ENCODE data around the gene ZNF366. TPM values are rescaled to one million over a fixed set of nuclear protein-coding genes. Genes with fewer than 3 reads are reported as not detected.

Gene ZNF366
- total and polyA plus RNA-seq, 10 donors: 0.26 to 19.8 (median 9.4) TPM

GRCh38 chr5:72476275-72476674 is 30.9 kb downstream of the ZNF366 start:
- WGBS, 5 donors: 72 to 92% (median 83%) methylated on average over 2 of the region's 2 CpGs
- H3K36me3 ChIP-seq: no peaks in the 10 kb centered on the region

GRCh38 chr5:72474516-72474915 is 32.7 kb downstream of the ZNF366 start:
- Histone ChIP-seq H3K4me3 (no peak overlapping the region), H3K27me3 (replicated peaks in 1 of 7) (no peaks in the 10 kb centered on the region), H3K36me3 (no peaks in the 10 kb centered on the region), H3K4me1 (peaks cover 0 to 34% (median 15%) of the 10 kb centered on the region in 6 donors), H3K27ac (no peak overlapping the region), H3K9me3 (no peaks in the 10 kb centered on the region)
- intact Hi-C loops (cut with DNase I; ENCODE audit: low total_unique reads): no loop called here
- DNase-seq: no peak
- TF ChIP-seq CTCF (IDR thresholded peaks at IDR 0.05 in 8 of 11, conservative IDR thresholded peaks at IDR 0.05 in 3 of 11): no peak
- no peak for TF ChIP-seq POLR2A (IDR thresholded peaks at IDR 0.05)
- TF ChIP-seq POLR2AphosphoS5 (IDR thresholded peaks at IDR 0.05): no peak

More at GRCh38 chr5:72476275-72476674, 30.9 kb downstream of the ZNF366 start:
- Histone ChIP-seq H3K27ac (no peak overlapping the region), H3K9me3 (no peaks in the 10 kb centered on the region), H3K4me1 (peaks cover 0 to 33% (median 14%) of the 10 kb centered on the region in 6 donors), H3K4me3 (no peak overlapping the region), H3K27me3 (replicated peaks in 1 of 7) (no peaks in the 10 kb centered on the region)
- intact Hi-C loops (cut with DNase I; ENCODE audit: low total_unique reads): no loop called here
- TF ChIP-seq POLR2A (IDR thresholded peaks at IDR 0.05) (no peak), POLR2AphosphoS5 (IDR thresholded peaks at IDR 0.05) (no peak), CTCF (IDR thresholded peaks at IDR 0.05 in 8 of 11, conservative IDR thresholded peaks at IDR 0.05 in 3 of 11) (no peak)
- no peak for DNase-seq

- TF ChIP-seq POLR2A (IDR thresholded peaks at IDR 0.05) (no peak), POLR2AphosphoS5 (IDR thresholded peaks at IDR 0.05) (no peak), CTCF (IDR thresholded peaks at IDR 0.05 in 8 of 11, conservative IDR thresholded peaks at IDR 0.05 in 3 of 11) (no peak)
- intact Hi-C loops (cut with DNase I; ENCODE audit: low total_unique reads): no loop called here
- no peaks in the 10 kb centered on the region for H3K27me3 ChIP-seq (replicated peaks in 1 of 7)
- H3K4me1 ChIP-seq: peaks cover under 1 to 37% (median 17%) of the 10 kb centered on the region in 6 donors
- no peak overlapping the region for H3K4me3 ChIP-seq
- no peaks in the 10 kb centered on the region for H3K36me3 ChIP-seq
- DNase-seq: no peak
- H3K27ac ChIP-seq: peak overlapping the region in 1 of 8 donors; percentile 68
- WGBS, 5 donors: 65 to 94% (median 81%) methylated on average over 1 of the region's 1 CpG
- no peaks in the 10 kb centered on the region for H3K9me3 ChIP-seq
Observed at GRCh38 chr5:72474046-72474500, 33.1 kb downstream of the ZNF366 start.

- TF ChIP-seq POLR2AphosphoS5 (IDR thresholded peaks at IDR 0.05): no peak
- no peak for TF ChIP-seq CTCF (IDR thresholded peaks at IDR 0.05 in 8 of 11, conservative IDR thresholded peaks at IDR 0.05 in 3 of 11)
- no peak for TF ChIP-seq POLR2A (IDR thresholded peaks at IDR 0.05)
- Histone ChIP-seq H3K4me3 (no peak overlapping the region), H3K36me3 (no peaks in the 10 kb centered on the region), H3K27me3 (replicated peaks in 1 of 7) (no peaks in the 10 kb centered on the region), H3K27ac (peak overlapping the region in 5 of 8 donors; percentile 36 to 71 (median 66)), H3K4me1 (peaks cover 10 to 50% (median 28%) of the 10 kb centered on the region in 6 donors), H3K9me3 (no peaks in the 10 kb centered on the region)
- no peak for DNase-seq
- 38 to 53% (median 40%) methylated on average over 6 of the region's 6 CpGs for WGBS, 5 donors
- intact Hi-C loops (cut with DNase I; ENCODE audit: low total_unique reads): no loop called here
Observed at GRCh38 chr5:72472666-72473422, 34.4 kb downstream of the ZNF366 start.
